DOHH2 (cell line): ENCODE data around the gene PEDS1.

Source experiments
- H3F3A ChIP-seq: fragments of 200-600 bp; sonication (generic), shearing (Covaris generic); 2 replicates; pipeline ENCODE4 v1.6.0; 2016; ENCODE audit warnings: antibody characterized with exemption, mild to moderate bottlenecking; ENCODE audit not compliant: control insufficient read depth, insufficient read depth
- H3K27ac ChIP-seq: fragments of 200-600 bp; sonication (generic); 2 replicates; pipeline ENCODE4 v1.5.1; 2014; ENCODE audit warnings: low read depth, mild to moderate bottlenecking, low read length, moderate library complexity
- H3K27me3 ChIP-seq: fragments of 200-600 bp; sonication (generic); 2 replicates; pipeline ENCODE4 v1.6.1; 2014; ENCODE audit warnings: mild to moderate bottlenecking, low read length, mixed read lengths; ENCODE audit not compliant: control insufficient read depth
- H3K36me3 ChIP-seq: fragments of 200-600 bp; sonication (generic); 2 replicates; pipeline ENCODE4 v1.6.1; 2014; ENCODE audit warnings: mild to moderate bottlenecking, low read length, moderate library complexity, mixed read lengths; ENCODE audit not compliant: control insufficient read depth
- H3K4me1 ChIP-seq: fragments of 200-600 bp; sonication (generic); 2 replicates; pipeline ENCODE4 v1.6.1; 2014; ENCODE audit warnings: mild to moderate bottlenecking, low read length, mixed read lengths; ENCODE audit not compliant: control insufficient read depth
- H3K4me2 ChIP-seq: fragments of 200-600 bp; sonication (generic); 2 replicates; pipeline ENCODE4 v1.6.0; 2014; ENCODE audit warnings: mild to moderate bottlenecking, low read length, moderate library complexity
- H3K4me3 ChIP-seq: fragments of 200-600 bp; sonication (generic); 2 replicates; pipeline ENCODE4 v1.5.1; 2014; ENCODE audit warnings: mild to moderate bottlenecking, low read length, mixed read lengths
- H3K79me2 ChIP-seq: fragments of 200-600 bp; sonication (generic); 2 replicates; pipeline ENCODE4 v1.6.1; 2014; ENCODE audit warnings: mild to moderate bottlenecking, low read length, mixed read lengths; ENCODE audit not compliant: control insufficient read depth
- H3K9me2 ChIP-seq: fragments of 200-600 bp; sonication (generic); replicated peaks from 2 replicates; pipeline ENCODE4 v1.6.1; 2014; ENCODE audit warnings: mild to moderate bottlenecking, low read length, mixed read lengths; ENCODE audit not compliant: control insufficient read depth
- H3K9me3 ChIP-seq: fragments of 200-600 bp; sonication (generic); 2 replicates; pipeline ENCODE4 v1.6.1; 2014; ENCODE audit warnings: antibody characterized with exemption, low read length, mixed read lengths; ENCODE audit not compliant: control insufficient read depth, insufficient read depth
- H4K20me1 ChIP-seq: fragments of 200-600 bp; sonication (generic); 2 replicates; pipeline ENCODE4 v1.6.0; 2014; ENCODE audit warnings: low read depth, mild to moderate bottlenecking, antibody characterized with exemption, low read length, moderate library complexity; ENCODE audit not compliant: control insufficient read depth, insufficient read depth
- CTCF ChIP-seq: fragments of 200-600 bp; sonication (generic); IDR thresholded peaks from one replicate; pipeline ENCODE4 v1.5.1; 2014; ENCODE audit warnings: antibody characterized with exemption, mild to moderate bottlenecking, low read depth, low read length; ENCODE audit not compliant: poor library complexity, severe bottlenecking
- EZH2phosphoT487 ChIP-seq: fragments of 200-600 bp; sonication (generic); IDR thresholded peaks from 2 replicates; pipeline ENCODE4 v1.6.1; 2017; ENCODE audit warnings: borderline replicate concordance, mild to moderate bottlenecking, antibody characterized with exemption, low read length, moderate library complexity, mixed read lengths

PEDS1 gene

GRCh38 chr20:50121858-50122271, 31.7 kb downstream of the PEDS1 start:
- Histone ChIP-seq H3F3A (peaks cover 7% of the 10 kb centered on the region), H3K4me3 (no peak overlapping the region), H3K79me2 (no peaks in the 10 kb centered on the region), H3K27ac (no peak overlapping the region), H3K9me2 (no peaks in the 10 kb centered on the region), H3K9me3 (no peaks in the 10 kb centered on the region), H4K20me1 (no peaks in the 10 kb centered on the region), H3K27me3 (no peaks in the 10 kb centered on the region), H3K4me1 (peaks cover 27% of the 10 kb centered on the region), H3K4me2 (no peak overlapping the region), H3K36me3 (peaks cover 17% of the 10 kb centered on the region)
- TF ChIP-seq EZH2phosphoT487 (no peak), CTCF (no peak)

DNA sequence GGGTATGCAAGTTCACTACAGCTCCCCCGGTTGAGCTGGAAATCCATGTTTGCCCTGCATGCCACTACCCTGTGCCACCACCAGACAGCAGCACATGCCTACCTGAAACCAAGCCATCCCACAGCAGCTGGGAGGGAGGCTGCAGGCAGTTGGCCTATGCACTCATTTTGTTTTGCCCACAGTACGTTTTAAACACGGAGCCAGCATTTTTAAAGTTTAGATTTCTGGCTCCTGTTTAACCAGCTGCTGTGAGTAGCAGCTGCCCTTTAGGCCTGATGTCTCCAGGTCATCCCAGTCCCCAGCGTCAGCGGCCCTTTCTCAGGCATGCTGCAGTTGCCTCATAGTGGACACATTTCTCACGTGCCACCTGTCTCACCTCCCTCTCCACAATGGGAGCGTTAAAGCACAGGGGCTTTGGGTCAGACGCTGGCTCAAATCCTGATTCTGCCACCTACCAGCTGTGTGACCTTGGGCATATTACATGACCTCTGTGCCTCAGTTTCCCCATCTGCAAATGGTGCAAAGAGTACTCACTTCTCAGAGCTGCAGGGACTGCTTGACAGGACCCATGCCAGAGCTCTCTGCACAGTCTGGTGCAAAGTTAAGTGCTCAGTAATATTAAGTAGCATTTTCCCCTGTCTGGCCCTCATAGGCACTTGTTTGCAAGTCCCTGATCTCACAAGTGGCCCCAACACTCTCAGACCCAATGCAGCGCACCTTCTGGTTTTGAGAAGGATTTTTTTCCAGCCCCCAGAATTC, 32.4 kb downstream of the PEDS1 start:
- no peak overlapping the region for H3K4me3 ChIP-seq
- H4K20me1 ChIP-seq, result no peaks in the 10 kb centered on the region
- H3K36me3 ChIP-seq, result peaks cover 14% of the 10 kb centered on the region
- H3K9me3 ChIP-seq, result no peaks in the 10 kb centered on the region
- no peaks in the 10 kb centered on the region for H3K79me2 ChIP-seq
- H3K27ac ChIP-seq, result no peak overlapping the region
- TF ChIP-seq EZH2phosphoT487 (no peak), CTCF (peak; percentile 53)
- H3K27me3 ChIP-seq, result no peaks in the 10 kb centered on the region
- H3F3A ChIP-seq, result peaks cover 8% of the 10 kb centered on the region
- peaks cover 34% of the 10 kb centered on the region for H3K4me1 ChIP-seq
- no peak overlapping the region for H3K4me2 ChIP-seq
- no peaks in the 10 kb centered on the region for H3K9me2 ChIP-seq

- no peak for TF ChIP-seq CTCF
- TF ChIP-seq EZH2phosphoT487, result no peak
- H3K4me2 ChIP-seq, result no peak overlapping the region
- peaks cover 57% of the 10 kb centered on the region for H3K4me1 ChIP-seq
- no peaks in the 10 kb centered on the region for H3K9me3 ChIP-seq
- H3K4me3 ChIP-seq, result no peak overlapping the region
- no peaks in the 10 kb centered on the region for H4K20me1 ChIP-seq
- H3F3A ChIP-seq, result peaks cover 20% of the 10 kb centered on the region
- H3K36me3 ChIP-seq, result no peaks in the 10 kb centered on the region
- H3K9me2 ChIP-seq, result no peaks in the 10 kb centered on the region
- H3K79me2 ChIP-seq, result peaks cover 25% of the 10 kb centered on the region
- H3K27me3 ChIP-seq, result no peaks in the 10 kb centered on the region
- no peak overlapping the region for H3K27ac ChIP-seq
These were observed 35.3 kb downstream of the PEDS1 start for GRCh38 chr20:50118203-50118602.
